OCI-LY7 (cell line): Measurements from ENCODE around the gene PCID2.
"Not testable (repeated sequence)": the region's sequence is repeated elsewhere in the genome, so short reads cannot be mapped to it uniquely, and the experiment has no call there.

Source experiments
- CTCF ChIP-seq: fragments of 200-600 bp; sonication (generic); conservative IDR thresholded peaks from 2 replicates; pipeline ENCODE4 v1.5.1; 2014; ENCODE audit warnings: mild to moderate bottlenecking, antibody characterized with exemption, low read length, moderate library complexity, mixed read lengths
- EZH2phosphoT487 ChIP-seq: fragments of 200-600 bp; sonication (generic); IDR thresholded peaks from 2 replicates; pipeline ENCODE4 v1.6.1; 2018; ENCODE audit warnings: low read depth, borderline replicate concordance, mild to moderate bottlenecking, mixed run types, antibody characterized with exemption, low read length, moderate library complexity, mixed read lengths

GRCh38 chr13:113161975-113162374, 46.5 kb downstream of the PCID2 start:
- not testable (repeated sequence) for TF ChIP-seq CTCF, EZH2phosphoT487
